ENCODE measurements around the gene KLHDC7B.
A peak's percentile ranks its signal among the peaks of the same experiment; 100 is the strongest.

Gene KLHDC7B

GRCh38 chr22:50523806-50524675, 21.7 kb upstream of the KLHDC7B start:
- peak overlapping the region; percentile 98 for H3K27ac ChIP-seq
- TF ChIP-seq CTCF (conservative IDR thresholded peaks at IDR 0.05): no peak
- TF ChIP-seq ZFX (IDR thresholded peaks at IDR 0.05): no peak

DNA sequence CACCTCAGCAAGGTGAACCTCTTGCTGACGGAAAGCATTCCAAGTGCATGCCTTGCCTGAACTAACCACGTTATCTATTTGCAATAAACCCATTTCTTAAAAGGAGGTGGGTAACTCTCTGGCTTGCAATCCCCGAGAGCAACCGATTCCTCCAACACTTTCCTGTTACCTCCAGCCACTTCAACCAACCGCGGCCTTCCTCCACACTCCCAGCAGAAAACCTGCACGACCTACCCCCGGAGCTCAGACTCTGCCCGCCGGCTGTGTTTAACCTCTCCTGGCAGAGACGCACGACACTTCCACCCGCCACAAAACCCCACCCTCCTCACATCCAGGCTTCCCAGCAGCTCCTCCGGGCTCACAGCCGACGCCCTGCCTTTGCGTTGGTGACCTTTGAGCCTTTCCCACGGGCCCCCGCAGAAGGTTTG, 21.0 kb upstream of the KLHDC7B start:
- H3K27ac ChIP-seq: peak overlapping the region; percentile 98
- TF ChIP-seq CTCF (conservative IDR thresholded peaks at IDR 0.05) (no peak), ZFX (IDR thresholded peaks at IDR 0.05) (no peak)

- TF ChIP-seq ZFX (IDR thresholded peaks at IDR 0.05) (no peak; the same call in 1 of the 2 replicates), CTCF (conservative IDR thresholded peaks at IDR 0.05) (no peak)
- peak within 1 kb of the TSS; percentile 98 for H3K27ac ChIP-seq
Measured at GRCh38 chr22:50525104-50525857, 20.4 kb upstream of the KLHDC7B start, which contains the start of gene SCO2. SCO2 (minus strand) TSS chr22:50525598; CDS start chr22:50524411, 1,187 bp downstream.

DNA sequence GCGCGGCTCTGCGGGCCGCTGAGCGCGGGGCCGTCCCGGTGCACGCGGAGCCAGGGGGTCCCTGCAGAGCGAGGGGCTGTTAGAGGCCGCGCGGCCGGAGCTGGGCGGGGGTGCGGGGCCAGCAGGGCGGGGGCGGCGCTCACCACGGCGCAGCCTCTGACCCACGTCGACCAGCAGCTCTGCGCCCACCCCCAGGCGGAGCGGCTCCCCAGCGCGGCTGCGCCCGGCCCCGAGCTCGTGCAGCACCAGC, 19.9 kb upstream of the KLHDC7B start:
- H3K27ac ChIP-seq: peak overlapping the region; percentile 98
- TF ChIP-seq CTCF (conservative IDR thresholded peaks at IDR 0.05) (0 out of 2 replicates have a peak, but pooled peaks have one; percentile 71), ZFX (IDR thresholded peaks at IDR 0.05) (no peak)

- peak; percentile 84 for TF ChIP-seq CTCF (conservative IDR thresholded peaks at IDR 0.05)
- peak; percentile 72 for TF ChIP-seq ZFX (IDR thresholded peaks at IDR 0.05)
- H3K27ac ChIP-seq: peak overlapping the region; percentile 98
Measured at GRCh38 chr22:50526108-50526833, 19.4 kb upstream of the KLHDC7B start.

- TF ChIP-seq ZFX (IDR thresholded peaks at IDR 0.05) (no peak), CTCF (conservative IDR thresholded peaks at IDR 0.05) (no peak)
- peak overlapping the region; percentile 98 for H3K27ac ChIP-seq
Measured at GRCh38 chr22:50526834-50527801, 18.6 kb upstream of the KLHDC7B start.

Measured in C4-2B (cell line).